DOHH2 (cell line): ENCODE data around the gene HMG20A.

Experiments
- H3F3A ChIP-seq: fragments of 200-600 bp; sonication (generic), shearing (Covaris generic); 2 replicates; pipeline ENCODE4 v1.6.0; 2016; ENCODE audit warnings: antibody characterized with exemption, mild to moderate bottlenecking; ENCODE audit not compliant: control insufficient read depth, insufficient read depth
- H3K27ac ChIP-seq: fragments of 200-600 bp; sonication (generic); 2 replicates; pipeline ENCODE4 v1.5.1; 2014; ENCODE audit warnings: low read depth, mild to moderate bottlenecking, low read length, moderate library complexity
- H3K27me3 ChIP-seq: fragments of 200-600 bp; sonication (generic); 2 replicates; pipeline ENCODE4 v1.6.1; 2014; ENCODE audit warnings: mild to moderate bottlenecking, low read length, mixed read lengths; ENCODE audit not compliant: control insufficient read depth
- H3K36me3 ChIP-seq: fragments of 200-600 bp; sonication (generic); 2 replicates; pipeline ENCODE4 v1.6.1; 2014; ENCODE audit warnings: mild to moderate bottlenecking, low read length, moderate library complexity, mixed read lengths; ENCODE audit not compliant: control insufficient read depth
- H3K4me1 ChIP-seq: fragments of 200-600 bp; sonication (generic); 2 replicates; pipeline ENCODE4 v1.6.1; 2014; ENCODE audit warnings: mild to moderate bottlenecking, low read length, mixed read lengths; ENCODE audit not compliant: control insufficient read depth
- H3K4me2 ChIP-seq: fragments of 200-600 bp; sonication (generic); 2 replicates; pipeline ENCODE4 v1.6.0; 2014; ENCODE audit warnings: mild to moderate bottlenecking, low read length, moderate library complexity
- H3K4me3 ChIP-seq: fragments of 200-600 bp; sonication (generic); 2 replicates; pipeline ENCODE4 v1.5.1; 2014; ENCODE audit warnings: mild to moderate bottlenecking, low read length, mixed read lengths
- H3K79me2 ChIP-seq: fragments of 200-600 bp; sonication (generic); 2 replicates; pipeline ENCODE4 v1.6.1; 2014; ENCODE audit warnings: mild to moderate bottlenecking, low read length, mixed read lengths; ENCODE audit not compliant: control insufficient read depth
- H3K9me2 ChIP-seq: fragments of 200-600 bp; sonication (generic); replicated peaks from 2 replicates; pipeline ENCODE4 v1.6.1; 2014; ENCODE audit warnings: mild to moderate bottlenecking, low read length, mixed read lengths; ENCODE audit not compliant: control insufficient read depth
- H3K9me3 ChIP-seq: fragments of 200-600 bp; sonication (generic); 2 replicates; pipeline ENCODE4 v1.6.1; 2014; ENCODE audit warnings: antibody characterized with exemption, low read length, mixed read lengths; ENCODE audit not compliant: control insufficient read depth, insufficient read depth
- H4K20me1 ChIP-seq: fragments of 200-600 bp; sonication (generic); 2 replicates; pipeline ENCODE4 v1.6.0; 2014; ENCODE audit warnings: low read depth, mild to moderate bottlenecking, antibody characterized with exemption, low read length, moderate library complexity; ENCODE audit not compliant: control insufficient read depth, insufficient read depth
- EZH2phosphoT487 ChIP-seq: fragments of 200-600 bp; sonication (generic); IDR thresholded peaks from 2 replicates; pipeline ENCODE4 v1.6.1; 2017; ENCODE audit warnings: borderline replicate concordance, mild to moderate bottlenecking, antibody characterized with exemption, low read length, moderate library complexity, mixed read lengths
- TF ChIP-seq, protein P1 (sequence below): fragments of 200-600 bp; sonication (generic); IDR thresholded peaks from one replicate; pipeline ENCODE4 v1.5.1; 2014; ENCODE audit warnings: antibody characterized with exemption, mild to moderate bottlenecking, low read depth, low read length; ENCODE audit not compliant: poor library complexity, severe bottlenecking

HMG20A gene

DNA sequence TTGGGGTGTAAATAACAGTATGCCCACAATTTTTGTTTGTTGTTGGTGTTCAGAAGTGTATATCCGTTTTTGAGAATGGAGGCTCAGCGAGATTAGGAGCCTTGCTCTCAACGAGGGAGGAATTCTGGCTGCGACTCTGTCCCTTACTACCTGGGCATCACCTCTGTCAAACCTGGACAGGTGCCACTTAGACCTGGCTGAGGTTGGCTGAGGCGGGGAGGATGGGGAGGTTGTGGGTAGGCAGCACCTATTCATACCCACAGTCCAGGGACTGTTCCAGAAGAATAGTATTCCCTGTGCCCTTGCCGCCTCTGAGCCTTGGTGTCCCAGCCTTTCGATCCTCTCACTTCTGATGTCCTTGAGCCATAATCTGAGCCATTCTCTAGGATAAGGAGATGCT, 112.2 kb downstream of the HMG20A start:
- TF ChIP-seq, protein P1, sequence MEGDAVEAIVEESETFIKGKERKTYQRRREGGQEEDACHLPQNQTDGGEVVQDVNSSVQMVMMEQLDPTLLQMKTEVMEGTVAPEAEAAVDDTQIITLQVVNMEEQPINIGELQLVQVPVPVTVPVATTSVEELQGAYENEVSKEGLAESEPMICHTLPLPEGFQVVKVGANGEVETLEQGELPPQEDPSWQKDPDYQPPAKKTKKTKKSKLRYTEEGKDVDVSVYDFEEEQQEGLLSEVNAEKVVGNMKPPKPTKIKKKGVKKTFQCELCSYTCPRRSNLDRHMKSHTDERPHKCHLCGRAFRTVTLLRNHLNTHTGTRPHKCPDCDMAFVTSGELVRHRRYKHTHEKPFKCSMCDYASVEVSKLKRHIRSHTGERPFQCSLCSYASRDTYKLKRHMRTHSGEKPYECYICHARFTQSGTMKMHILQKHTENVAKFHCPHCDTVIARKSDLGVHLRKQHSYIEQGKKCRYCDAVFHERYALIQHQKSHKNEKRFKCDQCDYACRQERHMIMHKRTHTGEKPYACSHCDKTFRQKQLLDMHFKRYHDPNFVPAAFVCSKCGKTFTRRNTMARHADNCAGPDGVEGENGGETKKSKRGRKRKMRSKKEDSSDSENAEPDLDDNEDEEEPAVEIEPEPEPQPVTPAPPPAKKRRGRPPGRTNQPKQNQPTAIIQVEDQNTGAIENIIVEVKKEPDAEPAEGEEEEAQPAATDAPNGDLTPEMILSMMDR, result no peak
- no peak for TF ChIP-seq EZH2phosphoT487
- Histone ChIP-seq H3F3A (peaks cover 3% of the 10 kb centered on the region; the same call in 1 of the 2 replicates), H3K9me2 (no peaks in the 10 kb centered on the region), H3K4me2 (no peak overlapping the region), H3K79me2 (no peaks in the 10 kb centered on the region), H3K4me3 (no peak overlapping the region), H3K4me1 (peaks cover 24% of the 10 kb centered on the region), H3K36me3 (no peaks in the 10 kb centered on the region), H3K27me3 (peaks cover 17% of the 10 kb centered on the region; the same call in 1 of the 2 replicates), H4K20me1 (no peaks in the 10 kb centered on the region), H3K9me3 (no peaks in the 10 kb centered on the region), H3K27ac (no peak overlapping the region)

DNA sequence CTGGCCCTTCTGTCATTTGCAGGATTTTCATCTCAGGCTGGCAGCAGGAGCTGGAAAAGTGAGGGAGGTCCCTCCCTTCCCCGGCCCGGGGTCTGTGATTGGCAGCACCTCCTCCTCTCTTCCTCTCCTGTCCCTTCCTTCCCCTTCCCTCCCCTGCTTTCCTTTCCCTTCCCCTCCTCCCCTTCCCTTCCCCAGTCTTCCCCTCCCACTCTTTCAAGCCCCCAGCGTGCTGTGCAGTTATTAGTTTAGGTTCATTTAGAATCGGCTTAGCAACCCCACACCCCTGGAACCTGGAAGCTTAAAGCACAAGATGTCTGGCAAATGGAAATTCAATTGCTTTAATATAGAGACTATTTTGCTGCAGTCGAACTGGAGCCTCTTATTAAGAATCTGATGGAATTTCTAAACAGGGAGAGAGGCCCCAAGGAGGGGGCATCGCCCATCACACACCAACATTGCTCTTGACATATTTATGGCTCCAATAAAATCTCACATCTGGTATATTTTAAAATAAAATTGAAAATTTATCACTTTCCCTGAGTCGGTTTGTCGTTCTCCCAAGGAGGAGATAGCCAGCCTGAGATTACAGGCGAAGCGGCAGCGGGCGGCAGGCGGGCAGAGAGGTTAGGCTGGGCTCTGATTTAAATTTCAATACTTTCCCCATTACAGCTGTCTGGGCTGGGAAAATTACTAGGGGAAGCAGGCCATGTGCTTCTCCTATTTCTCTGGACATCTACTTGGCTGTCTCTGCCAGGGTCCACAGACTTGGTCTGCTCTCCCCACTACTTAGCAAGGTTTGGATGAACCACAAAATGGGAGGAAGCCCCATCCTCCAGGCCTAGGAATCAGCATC, 113.1 kb downstream of the HMG20A start:
- Histone ChIP-seq H3K4me2 (no peak overlapping the region), H3K9me2 (no peaks in the 10 kb centered on the region), H3K79me2 (no peaks in the 10 kb centered on the region), H3F3A (peaks cover 6% of the 10 kb centered on the region; the same call in 1 of the 2 replicates), H4K20me1 (no peaks in the 10 kb centered on the region), H3K4me1 (peaks cover 34% of the 10 kb centered on the region), H3K36me3 (no peaks in the 10 kb centered on the region), H3K4me3 (no peak overlapping the region), H3K9me3 (no peaks in the 10 kb centered on the region), H3K27ac (no peak overlapping the region), H3K27me3 (peaks cover 17% of the 10 kb centered on the region; the same call in 1 of the 2 replicates)
- no peak for TF ChIP-seq EZH2phosphoT487
- TF ChIP-seq, protein P1, result no peak
